Neural cell (in vitro differentiated cells): Measurements from ENCODE around the gene MRNIP.

Experiments used
- CTCF ChIP-seq: fragments of 450-650 bp; IDR thresholded peaks from 2 replicates; pipeline ENCODE4 v1.5.1; 2014; ENCODE audit warnings: antibody characterized with exemption, mild to moderate bottlenecking, moderate library complexity; ENCODE audit not compliant: poor library complexity, severe bottlenecking
- EP300 ChIP-seq: fragments of 450-650 bp; conservative IDR thresholded peaks from 2 replicates; pipeline ENCODE4 v1.6.1; 2014; ENCODE audit warnings: antibody characterized with exemption, mild to moderate bottlenecking, moderate library complexity; ENCODE audit not compliant: poor library complexity, severe bottlenecking
- RAD21 ChIP-seq: fragments of 450-650 bp; conservative IDR thresholded peaks from 2 replicates; pipeline ENCODE4 v1.6.1; 2014; ENCODE audit warnings: antibody characterized with exemption, mild to moderate bottlenecking, moderate library complexity

DNA sequence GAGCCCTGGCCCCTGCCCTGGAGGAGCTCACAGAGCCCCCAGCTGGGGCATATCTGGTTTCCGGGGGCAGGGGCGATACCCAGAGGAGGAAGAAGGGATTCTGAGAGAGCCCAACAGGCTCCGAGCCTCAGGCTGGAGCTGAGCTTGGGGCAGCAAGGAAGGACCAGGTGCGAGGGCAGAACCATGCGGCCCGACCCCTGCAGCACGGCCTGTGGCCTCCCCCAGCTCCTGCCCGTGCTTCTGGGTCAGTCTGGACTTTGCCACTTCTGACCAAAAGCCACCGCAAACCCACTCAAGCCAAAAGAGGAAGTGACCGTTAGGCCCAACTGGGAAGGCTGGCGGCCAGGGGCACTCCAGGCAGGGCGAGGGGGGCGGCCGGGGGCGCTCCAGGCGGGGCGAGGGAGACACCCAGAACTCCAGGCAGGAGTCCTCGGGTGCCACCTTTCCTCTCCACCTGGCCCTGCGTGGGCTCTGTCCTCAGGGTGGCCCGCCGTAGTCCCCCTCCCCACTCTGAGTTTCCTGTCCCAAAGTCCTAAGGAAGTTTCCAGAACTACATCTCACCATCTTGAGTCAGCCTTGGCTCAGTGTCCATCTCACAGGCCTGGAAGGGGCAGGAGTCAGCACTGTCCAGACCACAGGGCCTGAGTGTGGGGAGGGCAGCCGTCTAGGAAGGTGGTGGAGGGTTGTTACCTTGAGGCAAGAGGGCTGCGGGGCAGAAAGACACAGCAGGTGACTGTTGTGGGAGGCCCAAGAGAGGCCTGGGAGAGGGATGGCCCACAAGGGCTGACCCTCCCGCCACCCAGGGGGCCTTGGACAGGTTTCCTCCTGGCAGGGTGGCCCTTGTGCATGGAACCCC lies 65.8 kb downstream of the MRNIP start:
- TF ChIP-seq CTCF: no peak
- TF ChIP-seq RAD21: no peak
- no peak for TF ChIP-seq EP300
